Natural killer cell treated with Interleukin-12 subunit alpha and Interleukin-12 subunit beta and Interleukin-15 and Interleukin-18, amount 100 ng/mL, for 72 hours (primary cell): Measurements from ENCODE around the gene C2CD4B. TPM values are rescaled to one million over a fixed set of nuclear protein-coding genes. Genes with fewer than 3 reads are reported as not detected.
A peak's percentile ranks its signal among the peaks of the same experiment; 100 is the strongest.

ENCODE experiments used
- ATAC-seq, 2 donors: fragments of 150-1000 bp; cut with Tn5 transposase in 1 of 2; sonication (Bioruptor Pico), chemical (Tn5 transposase) in 1 of 2; 2 replicates each; pipeline ENCODE4 v1.10.0; 2021
- DNase-seq: peaks from one replicate; pipeline ENCODE4 v3.0.0; 2022; ENCODE audit warnings: low spot score
- H3K27ac Mint-ChIP-seq, 2 donors: 1 replicate in 1 of 2; 2 replicates in 1 of 2; pipeline ENCODE4 v1.8.0; 2022; ENCODE audit warnings: mixed read lengths in 2 of 2, mild to moderate bottlenecking in 1 of 2, moderate library complexity in 1 of 2
- H3K27me3 Mint-ChIP-seq, 2 donors: 1 replicate in 1 of 2; 2 replicates in 1 of 2; pipeline ENCODE4 v1.8.0; 2022; ENCODE audit warnings: mixed read lengths in 2 of 2
- H3K36me3 Mint-ChIP-seq: one replicate; pipeline ENCODE4 v1.8.0; 2022; ENCODE audit warnings: mixed read lengths
- H3K4me1 Mint-ChIP-seq, 2 donors: 1 replicate in 1 of 2; 2 replicates in 1 of 2; pipeline ENCODE4 v1.8.0; 2022; ENCODE audit warnings: low read depth in 2 of 2, mixed read lengths in 2 of 2, mild to moderate bottlenecking in 1 of 2
- H3K4me3 Mint-ChIP-seq: one replicate; pipeline ENCODE4 v1.8.0; 2022; ENCODE audit warnings: mixed read lengths
- H3K9me3 Mint-ChIP-seq: 2 replicates; pipeline ENCODE4 v1.8.0; 2022; ENCODE audit warnings: mixed read lengths
- total RNA-seq, 2 donors: library from RNA; stranded (reverse); gene quantifications; one replicate each; pipeline ENCODE4 v1.2.3, GENCODE V29; 2022

Gene C2CD4B
- total RNA-seq, 2 donors from 2014 or later, result not detected

DNA sequence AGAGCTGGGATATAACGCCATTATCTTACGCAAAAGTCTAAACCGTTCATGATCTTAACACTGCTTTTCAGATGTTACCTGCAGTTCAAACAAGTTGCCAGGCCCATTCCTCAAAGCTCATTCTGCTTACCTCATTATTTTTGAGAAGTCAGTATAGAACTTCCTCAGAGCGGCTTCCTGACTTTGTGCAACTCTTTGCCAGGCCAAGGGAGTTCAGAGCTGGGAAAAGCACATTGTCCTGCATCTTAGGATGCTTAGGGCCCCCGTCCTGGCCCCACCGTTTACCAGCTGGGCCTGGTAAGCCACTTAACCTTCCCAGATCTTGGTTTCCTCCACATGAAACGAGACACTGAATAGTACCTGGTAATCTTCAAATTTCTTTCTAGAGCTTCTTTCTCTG lies 6.8 kb upstream of the C2CD4B start:
- Mint-ChIP-seq H3K4me1 (no peaks in the 10 kb centered on the region), H3K9me3 (no peaks in the 10 kb centered on the region), H3K4me3 (no peak overlapping the region), H3K27ac (no peak overlapping the region), H3K36me3 (no peaks in the 10 kb centered on the region), H3K27me3 (peaks cover 26 to 42% of the 10 kb centered on the region in 2 donors)
- ATAC-seq (no peak), DNase-seq (no peak)

DNA sequence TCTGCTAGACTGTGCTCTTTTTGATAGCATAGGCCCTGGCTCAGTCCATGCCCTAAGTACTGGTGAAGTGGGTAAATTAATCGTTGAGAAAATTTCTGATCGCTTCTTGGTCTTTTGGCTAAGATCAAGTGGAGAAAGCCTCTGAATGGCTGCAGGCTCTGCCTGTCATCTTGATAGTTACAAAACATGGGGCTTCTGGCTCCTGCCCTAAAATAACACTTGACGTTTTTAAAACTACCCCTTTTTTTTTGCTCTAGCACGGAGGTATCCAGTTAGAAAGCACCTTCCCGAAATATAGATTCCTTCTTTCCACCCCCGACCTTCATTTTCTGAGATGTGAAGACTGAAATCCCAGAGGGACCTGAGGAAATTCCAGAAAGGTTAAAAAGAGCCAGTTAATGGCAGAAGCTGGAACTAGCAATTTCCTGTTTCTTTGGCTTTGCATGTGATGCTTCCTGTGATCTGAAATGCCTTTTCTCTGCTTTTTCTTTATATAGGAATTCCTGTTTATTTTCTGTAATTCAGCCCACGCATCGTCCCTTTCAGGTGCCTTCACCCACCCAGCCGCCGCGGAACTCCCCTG lies 799 bp upstream of the C2CD4B start:
- DNase-seq, result no peak
- peaks cover 0 to 3% of the 10 kb centered on the region in 2 donors for H3K4me1 Mint-ChIP-seq
- no peaks in the 10 kb centered on the region for H3K36me3 Mint-ChIP-seq
- peaks cover 42 to 58% of the 10 kb centered on the region in 2 donors for H3K27me3 Mint-ChIP-seq
- no peak for ATAC-seq
- H3K4me3 Mint-ChIP-seq, result no peak overlapping the region
- H3K9me3 Mint-ChIP-seq, result no peaks in the 10 kb centered on the region
- no peak overlapping the region for H3K27ac Mint-ChIP-seq

DNA sequence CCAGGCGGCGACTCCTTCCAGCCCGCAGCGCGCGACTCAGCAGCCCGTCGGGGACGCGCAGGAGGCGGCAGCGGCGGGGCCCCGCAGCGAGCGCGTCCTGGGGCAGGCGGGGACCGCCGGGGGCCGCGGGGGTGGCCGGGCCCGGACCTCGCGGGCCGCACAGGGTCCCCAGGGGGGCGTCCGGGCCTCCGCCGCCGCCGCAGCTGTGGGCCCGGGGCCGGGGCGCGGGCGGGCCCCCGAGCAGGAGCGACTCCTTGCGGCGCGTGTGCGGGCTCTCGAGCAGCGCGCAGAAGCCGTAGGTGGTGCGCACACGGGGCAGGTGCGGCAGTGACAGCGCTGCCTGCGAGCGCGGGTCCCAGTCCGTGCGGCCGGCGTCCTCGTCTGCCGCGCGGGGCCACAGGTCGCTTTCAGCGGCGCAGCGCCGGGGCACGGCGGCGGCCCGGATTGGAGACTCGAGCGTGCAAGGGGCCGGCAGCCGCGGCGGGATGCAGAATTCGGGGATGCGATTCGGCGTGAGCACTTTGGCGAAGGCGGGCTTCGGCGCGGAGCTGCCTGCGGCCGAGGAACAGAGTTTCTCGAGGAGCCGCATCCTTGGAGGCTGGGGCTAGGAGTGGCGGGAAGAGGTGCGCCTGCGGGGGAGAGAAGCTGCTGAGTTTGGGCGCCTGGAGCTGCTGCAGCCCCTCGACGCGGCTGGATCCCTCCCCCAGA lies 535 bp downstream of the C2CD4B start:
- Mint-ChIP-seq H3K4me1 (peaks cover 0 to 3% of the 10 kb centered on the region in 2 donors), H3K36me3 (no peaks in the 10 kb centered on the region), H3K27ac (no peak overlapping the region), H3K9me3 (no peaks in the 10 kb centered on the region), H3K4me3 (peak overlapping the region; percentile 56), H3K27me3 (peaks cover 53 to 60% of the 10 kb centered on the region in 2 donors)
- DNase-seq, result no peak
- ATAC-seq, result peak; percentile 27 to 52

DNA sequence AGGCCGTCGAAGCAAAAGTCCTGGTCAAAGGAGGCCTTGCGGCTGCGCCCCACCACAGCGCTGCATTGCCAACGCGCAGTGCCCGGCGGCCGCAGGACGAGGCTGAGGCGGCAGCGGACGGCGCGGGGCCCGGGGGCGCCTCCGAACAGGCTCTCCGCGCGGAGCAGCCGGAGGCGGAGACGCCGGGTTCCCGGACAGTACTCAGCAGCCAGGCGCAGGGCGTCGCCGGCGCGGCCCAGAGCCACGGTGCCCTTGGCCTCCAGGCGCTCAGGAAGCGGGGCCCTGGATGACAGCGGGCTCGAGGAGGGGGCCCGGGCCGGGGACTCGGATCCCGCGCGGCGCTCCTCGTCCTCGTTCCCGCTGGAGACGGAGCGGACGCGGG lies 1.1 kb downstream of the C2CD4B start:
- ATAC-seq, result peak; percentile 28 to 36
- Mint-ChIP-seq H3K27me3 (peaks cover 52 to 66% of the 10 kb centered on the region in 2 donors), H3K27ac (no peak overlapping the region), H3K9me3 (no peaks in the 10 kb centered on the region), H3K4me3 (no peak overlapping the region), H3K4me1 (peaks cover 0 to 3% of the 10 kb centered on the region in 2 donors), H3K36me3 (peaks cover 2% of the 10 kb centered on the region)
- DNase-seq, result no peak

DNA sequence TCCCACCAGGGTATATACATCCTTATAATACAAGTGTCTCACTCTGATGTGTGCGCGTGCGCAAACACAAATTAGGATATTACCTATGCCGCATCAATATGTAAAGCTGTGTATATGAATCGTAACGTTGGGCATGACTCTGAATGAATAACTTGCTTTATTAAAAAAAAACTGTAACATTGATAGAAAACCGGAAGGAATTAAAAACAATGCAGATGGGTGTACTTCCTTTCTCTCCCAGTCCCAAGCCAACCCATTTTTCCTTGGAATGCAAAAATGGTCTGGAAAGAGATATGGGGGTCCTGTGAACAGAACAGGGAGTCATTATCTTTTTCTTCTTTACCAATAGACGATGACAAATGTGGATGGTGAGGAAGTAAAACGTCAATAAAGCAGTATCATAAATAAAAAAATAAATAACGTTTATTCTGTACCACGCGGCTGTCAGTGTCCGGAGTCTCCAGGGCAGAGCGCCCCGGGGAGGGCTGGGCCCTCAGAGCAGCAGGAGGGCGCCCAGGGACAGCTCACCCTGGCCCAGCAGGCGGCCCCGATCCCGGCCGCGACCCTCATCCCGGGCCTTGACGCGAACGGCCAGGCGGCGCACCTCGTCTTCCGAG lies 1.6 kb downstream of the C2CD4B start:
- DNase-seq (no peak), ATAC-seq (no peak)
- peaks cover 54 to 71% of the 10 kb centered on the region in 2 donors for H3K27me3 Mint-ChIP-seq
- no peak overlapping the region for H3K4me3 Mint-ChIP-seq
- peaks cover 4% of the 10 kb centered on the region for H3K9me3 Mint-ChIP-seq
- peaks cover 0 to 3% of the 10 kb centered on the region in 2 donors for H3K4me1 Mint-ChIP-seq
- H3K36me3 Mint-ChIP-seq, result peaks cover 7% of the 10 kb centered on the region
- no peak overlapping the region for H3K27ac Mint-ChIP-seq

DNA sequence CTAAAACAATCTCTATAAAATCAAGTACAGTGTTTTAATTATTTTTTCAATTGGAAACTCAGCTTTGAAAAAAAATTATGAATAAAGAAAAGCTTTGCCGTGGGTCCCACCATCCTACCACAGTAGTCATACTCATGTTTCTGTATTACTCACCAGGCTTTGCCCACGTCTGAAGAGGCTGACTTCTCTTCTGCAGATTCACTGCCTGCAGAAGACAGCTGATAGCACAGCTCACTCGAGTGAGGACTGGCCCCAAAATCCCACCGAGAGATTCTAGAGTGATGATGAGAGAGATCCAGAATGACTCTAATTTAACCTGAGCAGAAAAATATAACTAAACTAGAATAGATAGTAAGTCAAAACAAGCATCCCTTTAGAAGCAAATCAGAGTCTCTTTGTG lies 11.9 kb downstream of the C2CD4B start:
- Mint-ChIP-seq H3K4me3 (no peak overlapping the region), H3K4me1 (no peaks in the 10 kb centered on the region), H3K27ac (no peak overlapping the region), H3K27me3 (peaks cover 18 to 50% of the 10 kb centered on the region in 2 donors), H3K36me3 (peaks cover 6% of the 10 kb centered on the region), H3K9me3 (no peaks in the 10 kb centered on the region)
- peak in 1 of 2 donors; percentile 68 for ATAC-seq
- no peak for DNase-seq

DNA sequence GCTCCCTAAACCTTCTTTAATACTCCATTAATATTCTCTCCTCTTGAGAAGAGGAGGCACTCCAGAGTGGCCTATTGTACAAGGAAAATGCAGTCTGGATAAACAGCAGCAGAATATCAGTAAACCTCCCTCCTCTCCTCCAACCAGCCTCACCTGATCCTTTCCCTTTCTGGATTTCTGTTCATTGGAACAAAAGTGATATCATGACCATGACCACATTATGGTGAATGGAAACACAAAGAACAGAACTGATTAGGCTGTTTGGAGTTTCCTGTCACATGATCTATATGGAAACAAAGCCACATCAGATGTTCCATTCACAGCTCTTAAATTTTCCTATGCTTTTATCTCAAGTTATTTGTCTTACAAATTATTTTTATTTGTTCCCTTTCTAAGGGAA lies 14.6 kb downstream of the C2CD4B start:
- no peak overlapping the region for H3K27ac Mint-ChIP-seq

DNA sequence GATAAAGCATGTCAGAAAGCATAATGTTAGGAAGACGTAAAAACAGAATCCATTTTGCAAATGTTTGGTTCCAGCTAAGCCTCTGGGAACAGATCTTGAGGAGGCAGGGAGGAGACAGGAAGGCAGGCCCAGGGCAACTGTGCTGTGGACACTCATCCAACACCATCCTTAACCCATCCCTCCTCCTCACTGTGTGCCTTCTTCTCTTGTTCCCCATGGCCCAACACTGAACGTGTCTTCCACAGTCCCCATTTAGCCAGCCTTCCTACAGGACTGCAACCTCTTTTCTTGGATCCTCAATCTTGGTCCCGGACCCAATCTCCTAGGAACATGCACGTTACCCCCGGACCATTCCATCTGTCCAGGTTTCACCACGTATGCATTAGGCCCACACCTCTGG lies 15.4 kb downstream of the C2CD4B start:
- H3K4me3 Mint-ChIP-seq, result no peak overlapping the region
- H3K36me3 Mint-ChIP-seq, result no peaks in the 10 kb centered on the region
- no peak for DNase-seq
- no peak for ATAC-seq
- H3K27me3 Mint-ChIP-seq, result peaks cover 12 to 23% of the 10 kb centered on the region in 2 donors
- no peaks in the 10 kb centered on the region for H3K4me1 Mint-ChIP-seq
- H3K27ac Mint-ChIP-seq, result no peak overlapping the region
- H3K9me3 Mint-ChIP-seq, result no peaks in the 10 kb centered on the region

More for the DNA sequence above, 14.6 kb downstream of the C2CD4B start:
- no peaks in the 10 kb centered on the region for H3K9me3 Mint-ChIP-seq
- peaks cover 16 to 30% of the 10 kb centered on the region in 2 donors for H3K27me3 Mint-ChIP-seq
- no peaks in the 10 kb centered on the region for H3K36me3 Mint-ChIP-seq
- no peaks in the 10 kb centered on the region for H3K4me1 Mint-ChIP-seq
- H3K4me3 Mint-ChIP-seq, result no peak overlapping the region
- DNase-seq, result no peak
- ATAC-seq, result no peak

DNA sequence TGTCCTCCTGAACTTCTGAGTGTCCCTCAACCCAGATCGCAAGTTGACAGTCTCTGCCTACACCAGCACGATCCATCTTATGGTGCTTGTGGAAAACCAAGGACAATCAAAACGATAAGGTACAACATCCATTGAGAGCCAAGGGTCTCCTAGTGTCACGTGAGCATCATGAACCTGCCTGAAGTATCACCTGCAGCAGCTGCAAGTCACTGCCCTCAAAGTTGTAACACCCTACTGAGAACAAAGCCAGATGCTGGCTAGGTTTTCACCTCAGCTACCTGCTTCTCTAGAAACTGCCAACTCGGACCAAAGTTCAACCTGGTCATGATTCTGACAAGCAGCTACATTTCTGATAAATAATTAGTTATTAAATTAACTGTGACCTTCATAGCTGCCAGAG lies 17.5 kb downstream of the C2CD4B start:
- Mint-ChIP-seq H3K27me3 (peaks cover 15 to 30% of the 10 kb centered on the region in 2 donors), H3K9me3 (no peaks in the 10 kb centered on the region), H3K4me1 (no peaks in the 10 kb centered on the region)

DNA sequence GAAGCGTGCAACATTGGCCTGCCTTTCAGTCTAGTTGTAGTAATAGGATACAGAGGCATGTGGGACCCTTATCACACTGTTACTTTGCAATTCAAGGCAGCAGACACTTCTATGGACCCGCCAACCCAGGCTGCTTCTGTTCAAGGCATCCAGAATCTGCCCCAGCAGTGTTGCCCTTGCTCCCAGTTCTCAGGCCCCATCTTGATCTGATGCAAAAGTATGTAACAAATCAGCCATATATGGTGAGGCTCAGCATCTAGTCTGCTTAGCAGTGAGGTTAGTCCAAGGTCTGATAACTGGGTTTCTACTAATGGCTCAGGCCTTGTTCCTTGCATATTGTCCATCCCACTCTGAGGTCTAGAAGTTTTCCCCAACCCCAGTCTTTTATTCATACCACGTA lies 17.9 kb downstream of the C2CD4B start:
- peaks cover 15 to 30% of the 10 kb centered on the region in 2 donors for H3K27me3 Mint-ChIP-seq
- ATAC-seq (no peak), DNase-seq (no peak)
- H3K9me3 Mint-ChIP-seq, result no peaks in the 10 kb centered on the region
- no peak overlapping the region for H3K27ac Mint-ChIP-seq
- H3K36me3 Mint-ChIP-seq, result no peaks in the 10 kb centered on the region
- H3K4me3 Mint-ChIP-seq, result no peak overlapping the region
- no peaks in the 10 kb centered on the region for H3K4me1 Mint-ChIP-seq

More for the DNA sequence above, 17.5 kb downstream of the C2CD4B start:
- ATAC-seq (no peak), DNase-seq (no peak)
- H3K27ac Mint-ChIP-seq, result no peak overlapping the region
- H3K4me3 Mint-ChIP-seq, result no peak overlapping the region
- H3K36me3 Mint-ChIP-seq, result no peaks in the 10 kb centered on the region

DNA sequence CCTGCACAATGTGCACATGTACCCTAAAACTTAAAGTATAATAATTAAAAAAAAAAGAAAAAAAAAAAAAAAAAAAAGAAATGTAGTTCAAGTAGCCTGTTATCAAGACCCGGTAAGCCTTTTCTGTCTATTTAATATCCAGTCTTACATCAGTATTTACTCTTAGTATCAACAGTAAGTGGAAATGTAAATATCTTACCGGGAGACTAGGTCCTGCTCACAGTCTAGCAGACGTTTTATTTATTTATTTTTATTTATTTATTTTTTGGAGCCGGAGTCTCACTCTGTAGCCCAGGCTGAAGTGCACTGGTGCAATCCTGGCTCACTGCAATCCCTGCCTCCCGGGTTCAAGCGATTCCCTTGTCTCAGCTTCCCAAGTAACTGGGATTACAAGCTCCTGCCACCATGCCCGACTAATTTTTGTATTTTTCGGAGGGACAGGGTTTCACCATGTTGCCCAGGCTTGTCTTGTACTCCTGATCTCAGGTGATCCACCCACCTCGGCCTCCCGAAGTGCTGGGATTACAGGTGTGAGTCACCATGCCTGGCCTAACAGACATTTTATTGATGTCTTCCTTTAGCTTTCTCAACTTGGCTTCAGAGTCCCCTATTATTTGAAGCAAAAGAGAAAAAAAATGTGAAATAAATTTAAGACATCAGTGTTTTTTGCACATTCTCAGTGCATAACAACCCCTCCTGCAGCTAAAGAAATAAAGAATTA lies 19.9 kb downstream of the C2CD4B start:
- H3K4me1 Mint-ChIP-seq, result no peaks in the 10 kb centered on the region
- H3K36me3 Mint-ChIP-seq, result no peaks in the 10 kb centered on the region
- DNase-seq (no peak), ATAC-seq (no peak)
- no peak overlapping the region for H3K27ac Mint-ChIP-seq
- H3K9me3 Mint-ChIP-seq, result no peaks in the 10 kb centered on the region
- no peak overlapping the region for H3K4me3 Mint-ChIP-seq
- peaks cover 15 to 26% of the 10 kb centered on the region in 2 donors for H3K27me3 Mint-ChIP-seq

DNA sequence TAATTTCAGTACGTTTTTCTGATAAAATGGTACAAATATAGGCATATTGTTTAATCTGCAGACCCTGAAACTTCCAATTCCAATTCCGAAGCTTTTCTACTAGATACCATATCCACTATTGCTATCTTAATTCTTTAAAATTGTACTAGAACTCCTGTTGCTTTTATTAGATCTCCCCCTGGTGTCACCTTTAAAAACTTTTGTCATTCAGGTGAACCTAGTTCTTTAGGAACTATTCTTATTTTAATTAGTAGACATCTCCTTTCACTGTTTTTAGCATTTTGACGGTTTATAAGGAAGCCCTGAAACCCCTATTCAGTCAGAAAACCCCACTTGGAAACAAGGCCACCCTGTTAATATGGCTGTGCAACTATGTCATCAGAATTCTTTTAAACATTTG lies 22.3 kb downstream of the C2CD4B start:
- no peaks in the 10 kb centered on the region for H3K36me3 Mint-ChIP-seq
- DNase-seq (no peak), ATAC-seq (no peak)
- no peaks in the 10 kb centered on the region for H3K4me1 Mint-ChIP-seq
- no peak overlapping the region for H3K27ac Mint-ChIP-seq
- peaks cover 23 to 31% of the 10 kb centered on the region in 2 donors for H3K27me3 Mint-ChIP-seq
- H3K4me3 Mint-ChIP-seq, result no peak overlapping the region
- no peaks in the 10 kb centered on the region for H3K9me3 Mint-ChIP-seq

DNA sequence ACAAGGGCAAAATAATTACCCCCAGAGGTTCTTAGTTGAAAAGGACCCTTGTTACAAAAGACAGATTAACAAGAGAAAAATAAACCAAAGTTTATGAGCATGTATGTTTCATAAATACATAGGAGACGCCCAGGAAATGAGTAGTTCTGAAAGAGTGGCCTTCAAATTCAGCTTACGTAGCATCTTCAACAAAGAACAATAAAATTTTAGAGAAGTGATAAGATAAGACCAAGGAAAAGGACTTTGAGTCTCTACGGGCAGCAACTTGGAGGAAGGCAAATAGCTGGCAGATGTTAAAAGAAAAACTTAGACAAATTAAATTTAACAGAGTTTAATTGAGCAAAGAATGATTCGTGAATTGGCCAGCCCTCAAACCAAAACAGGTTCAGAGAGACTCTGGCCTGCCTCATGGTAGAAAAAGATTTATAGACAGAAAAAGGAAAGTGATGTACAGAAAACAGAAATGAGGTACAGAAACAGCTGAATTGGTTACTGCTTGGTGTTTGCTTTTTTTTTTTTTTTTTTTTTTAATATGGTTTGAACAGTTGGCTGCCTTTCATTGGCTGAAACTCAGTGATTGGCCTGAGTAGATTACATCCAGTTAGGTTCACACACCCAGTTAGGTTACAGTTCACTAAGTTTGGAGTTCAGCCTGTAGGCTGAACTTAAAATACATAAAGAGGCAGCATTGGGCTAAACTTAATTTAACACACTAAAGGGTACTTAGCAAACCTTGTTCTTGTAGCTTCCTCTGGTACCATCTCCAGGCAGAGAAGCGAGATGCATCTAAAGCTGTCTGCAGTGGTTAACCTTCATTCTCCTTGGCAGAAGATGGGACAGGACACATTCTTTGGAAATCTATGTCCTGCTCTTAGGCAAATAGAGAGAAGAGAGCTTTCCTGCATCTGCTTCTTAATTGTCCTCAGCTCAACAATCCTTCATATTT lies 23.2 kb downstream of the C2CD4B start:
- no peaks in the 10 kb centered on the region for H3K9me3 Mint-ChIP-seq
- H3K27ac Mint-ChIP-seq, result no peak overlapping the region
- DNase-seq (no peak), ATAC-seq (no peak)
- no peaks in the 10 kb centered on the region for H3K4me1 Mint-ChIP-seq
- no peaks in the 10 kb centered on the region for H3K36me3 Mint-ChIP-seq
- H3K27me3 Mint-ChIP-seq, result peaks cover 23 to 31% of the 10 kb centered on the region in 2 donors
- no peak overlapping the region for H3K4me3 Mint-ChIP-seq
